Endothelial cell of umbilical vein (primary cell): ENCODE data around the gene POLR3B. TPM values are rescaled to one million over a fixed set of nuclear protein-coding genes. Genes with fewer than 3 reads are reported as not detected.

Experiments
- BruUV-seq: library from RNA; stranded (reverse); fragments of 400-500 nt; replicated peaks from 2 replicates; lab custom pipeline; 2021; lab: Mats Ljungman, UMichigan
- CTCF ChIA-PET: fragments of 300-600, 350-600 bp; sonication (Branson Sonifier 250); formaldehyde crosslinking; loops from one replicate; lab custom pipeline; 2021; ENCODE audit warnings: antibody characterized with exemption, inconsistent platforms; lab: Charles Lee
- POLR2A ChIA-PET: fragments of 300-600, 350-600 bp; sonication (Branson Sonifier 250); formaldehyde crosslinking; loops from one replicate; lab custom pipeline; 2021; ENCODE audit warnings: antibody characterized with exemption, inconsistent platforms; lab: Charles Lee
- DNase-seq: peaks from one replicate; pipeline ENCODE4 v3.0.0-alpha.2; 2011; ENCODE audit warnings: low read depth, low spot score
- FAIRE-seq: peaks from 2 replicates; lab custom pipeline; 2011; peaks lifted over from hg19 to GRCh38; lab: Jason Lieb, UNC
- H2AFZ ChIP-seq: 2 replicates; pipeline ENCODE4 v1.6.0; 2012; ENCODE audit warnings: low read depth, low read length, control low read depth, inconsistent platforms
- H3K27ac ChIP-seq: 2 replicates; pipeline ENCODE4 v1.5.1; 2011; ENCODE audit warnings: low read depth, mild to moderate bottlenecking, control low read depth, low read length, moderate library complexity; ENCODE audit not compliant: insufficient read depth
- H3K27me3 ChIP-seq, 2 experiments: 2 replicates each; pipeline versions ENCODE4 v1.6.0 to v1.6.1; 2011; ENCODE audit warnings: low read length in 2 of 2, mixed read lengths in 1 of 2; ENCODE audit not compliant: control insufficient read depth in 2 of 2, insufficient read depth in 2 of 2
- H3K36me3 ChIP-seq, 2 experiments: 2 replicates in 1 of 2; 3 replicates in 1 of 2; pipeline ENCODE4 v1.5.1; 2011; ENCODE audit warnings: low read length in 2 of 2, mild to moderate bottlenecking in 1 of 2, moderate library complexity in 1 of 2; ENCODE audit not compliant: control insufficient read depth in 2 of 2, insufficient read depth in 2 of 2; ENCODE audit errors: extremely low read depth in 1 of 2
- H3K4me1 ChIP-seq: 3 replicates; pipeline ENCODE4 v1.5.1; 2011; ENCODE audit warnings: mild to moderate bottlenecking, low read length; ENCODE audit not compliant: control insufficient read depth, insufficient read depth; ENCODE audit errors: extremely low read depth
- H3K4me2 ChIP-seq: 2 replicates; pipeline ENCODE4 v1.6.1; 2011; ENCODE audit warnings: low read length, control low read depth, mixed read lengths; ENCODE audit not compliant: insufficient read depth
- H3K4me3 ChIP-seq, 3 experiments: fragments of 200-600 bp in 1 of 3; sonication (generic), shearing (Covaris generic) in 1 of 3; replicated peaks in 1 of 3; 2 replicates each; pipeline ENCODE4 v1.5.1; 2011 to 2016; ENCODE audit warnings: control low read depth in 3 of 3, low read length in 3 of 3, mild to moderate bottlenecking in 2 of 3, inconsistent platforms in 1 of 3, low read depth in 1 of 3, moderate library complexity in 1 of 3; ENCODE audit not compliant: insufficient read depth in 1 of 3
- H3K79me2 ChIP-seq: 2 replicates; pipeline ENCODE4 v1.6.0; 2012; ENCODE audit warnings: low read length, inconsistent platforms; ENCODE audit not compliant: control insufficient read depth, insufficient read depth
- H3K9ac ChIP-seq: replicated peaks from 2 replicates; pipeline ENCODE3; 2011; ENCODE audit warnings: low read length, control low read depth; ENCODE audit not compliant: insufficient read depth; ENCODE audit errors: extremely low read depth
- H3K9me1 ChIP-seq: replicated peaks from 3 replicates; pipeline ENCODE4 v1.6.0; 2011; ENCODE audit warnings: mild to moderate bottlenecking, low read length; ENCODE audit not compliant: control insufficient read depth, insufficient read depth; ENCODE audit errors: extremely low read depth
- H3K9me3 ChIP-seq: replicated peaks from 2 replicates; pipeline ENCODE4 v1.5.1; 2012; ENCODE audit warnings: low read length, inconsistent platforms; ENCODE audit not compliant: control insufficient read depth, insufficient read depth
- H4K20me1 ChIP-seq: replicated peaks from 2 replicates; pipeline ENCODE3; 2011; ENCODE audit warnings: mild to moderate bottlenecking, low read length; ENCODE audit not compliant: control insufficient read depth, insufficient read depth; ENCODE audit errors: extremely low read depth
- EZH2 ChIP-seq: IDR thresholded peaks from 2 replicates; pipeline ENCODE4 v1.6.1; 2012; ENCODE audit warnings: borderline replicate concordance, low read depth, mild to moderate bottlenecking, moderate library complexity, low read length, inconsistent platforms; ENCODE audit not compliant: severe bottlenecking
- FOS ChIP-seq: IDR thresholded peaks from 2 replicates; pipeline ENCODE4 v1.6.1; 2011; ENCODE audit warnings: mild to moderate bottlenecking, low read length, moderate library complexity, borderline replicate concordance; ENCODE audit not compliant: insufficient read depth
- GATA2 ChIP-seq: IDR thresholded peaks from 2 replicates; pipeline ENCODE4 v1.7.0; 2011; ENCODE audit warnings: low read depth, mild to moderate bottlenecking, moderate library complexity, mixed read lengths, low read length; ENCODE audit not compliant: insufficient read length, insufficient read depth
- JUN ChIP-seq: IDR thresholded peaks from 2 replicates; pipeline ENCODE4 v1.6.1; 2011; ENCODE audit warnings: borderline replicate concordance, low read depth; ENCODE audit not compliant: insufficient read length, insufficient read depth
- MYC ChIP-seq: IDR thresholded peaks from one replicate; pipeline ENCODE4 v1.6.1; 2011; ENCODE audit warnings: mild to moderate bottlenecking, low read depth, low read length
- POLR2A ChIP-seq: IDR thresholded peaks from 2 replicates; pipeline ENCODE4 v1.6.1; 2012; ENCODE audit warnings: low read depth, mild to moderate bottlenecking, control low read depth, low read length
- POLR2AphosphoS5 ChIP-seq: IDR thresholded peaks from 2 replicates; pipeline ENCODE4 v1.6.1; 2012; ENCODE audit warnings: low read depth, mild to moderate bottlenecking, control low read depth, low read length, moderate library complexity; ENCODE audit not compliant: insufficient read depth
- dilution Hi-C: fragments of 300-500 bp; cut with MboI; formaldehyde crosslinking; loops from one replicate; pipeline ENCODE4 v1.15.0; 2019; ENCODE audit warnings: low sequenced_read_pairs; ENCODE audit not compliant: extremely low pct_ligation_motif_present
- intact Hi-C: fragments of 100-400 bp; cut with micrococcal nuclease; formaldehyde crosslinking; loops from one replicate; pipeline ENCODE4 v1.10.0; 2022
- polyA plus RNA-seq, 4 experiments: library from polyadenylated mRNA; depleted of rRNA in 3 of 4; stranded (reverse) in 3 of 4; unstranded in 1 of 4; fragments of >200 nt; gene quantifications; 2 replicates each; pipeline versions ENCODE4 v1.2.1 to v1.2.3, GENCODE V29; 2011 to 2012; ENCODE audit warnings: missing spikeins in 1 of 4
- total RNA-seq: library from RNA; stranded (reverse); gene quantifications from 2 replicates; pipeline ENCODE4 v1.2.3, GENCODE V29; 2021
- TF ChIP-seq, protein P1 (sequence below), 2 donors: IDR thresholded peaks; 1 replicate in 1 of 2; 2 replicates in 1 of 2; pipeline ENCODE4 v1.5.1; 2011; ENCODE audit warnings: low read length in 2 of 2, mild to moderate bottlenecking in 2 of 2, moderate library complexity in 2 of 2, control low read depth in 1 of 2, inconsistent platforms in 1 of 2, low read depth in 1 of 2; ENCODE audit not compliant: insufficient read depth in 1 of 2; ENCODE audit errors: extremely low read depth in 1 of 2
- TF ChIP-seq, protein P2 (sequence below): IDR thresholded peaks from 2 replicates; pipeline ENCODE4 v1.6.1; 2011; ENCODE audit not compliant: insufficient read depth, insufficient read length

Gene POLR3B
- total and polyA plus RNA-seq, 2 donors (not counting 3 experiments of a cell fraction or from before 2014, with no cell fraction given) = 6.0 to 12.3 TPM

DNA sequence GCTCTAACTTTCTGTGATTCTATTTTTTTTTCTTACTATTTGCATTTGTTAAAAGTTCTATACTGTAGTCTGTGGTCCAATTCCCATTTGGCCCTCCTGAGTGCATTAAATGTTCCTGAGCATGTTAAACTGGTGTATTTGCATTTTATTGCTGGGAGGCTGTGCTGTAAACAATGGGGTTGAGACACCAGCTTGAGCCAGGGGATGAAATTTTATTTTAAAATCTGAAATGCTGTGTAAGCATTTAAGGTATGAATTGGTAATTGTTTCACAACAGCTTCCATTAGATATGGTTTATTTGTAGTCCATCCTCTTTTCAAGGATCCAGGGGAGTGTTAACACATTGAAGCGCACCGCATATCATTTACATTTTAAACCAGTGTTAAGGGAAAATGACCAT lies 135.3 kb downstream of the POLR3B start:
- H3K36me3 ChIP-seq = no peaks in the 10 kb centered on the region
- H3K9ac ChIP-seq = no peak overlapping the region
- H3K9me1 ChIP-seq = no peaks in the 10 kb centered on the region
- H3K79me2 ChIP-seq = no peaks in the 10 kb centered on the region
- H4K20me1 ChIP-seq = no peaks in the 10 kb centered on the region
- H2AFZ ChIP-seq = no peak overlapping the region
- H3K4me3 ChIP-seq = no peak overlapping the region
- TF ChIP-seq MYC (no peak), POLR2A (no peak), POLR2AphosphoS5 (no peak), GATA2 (no peak)
- TF ChIP-seq, protein P1, sequence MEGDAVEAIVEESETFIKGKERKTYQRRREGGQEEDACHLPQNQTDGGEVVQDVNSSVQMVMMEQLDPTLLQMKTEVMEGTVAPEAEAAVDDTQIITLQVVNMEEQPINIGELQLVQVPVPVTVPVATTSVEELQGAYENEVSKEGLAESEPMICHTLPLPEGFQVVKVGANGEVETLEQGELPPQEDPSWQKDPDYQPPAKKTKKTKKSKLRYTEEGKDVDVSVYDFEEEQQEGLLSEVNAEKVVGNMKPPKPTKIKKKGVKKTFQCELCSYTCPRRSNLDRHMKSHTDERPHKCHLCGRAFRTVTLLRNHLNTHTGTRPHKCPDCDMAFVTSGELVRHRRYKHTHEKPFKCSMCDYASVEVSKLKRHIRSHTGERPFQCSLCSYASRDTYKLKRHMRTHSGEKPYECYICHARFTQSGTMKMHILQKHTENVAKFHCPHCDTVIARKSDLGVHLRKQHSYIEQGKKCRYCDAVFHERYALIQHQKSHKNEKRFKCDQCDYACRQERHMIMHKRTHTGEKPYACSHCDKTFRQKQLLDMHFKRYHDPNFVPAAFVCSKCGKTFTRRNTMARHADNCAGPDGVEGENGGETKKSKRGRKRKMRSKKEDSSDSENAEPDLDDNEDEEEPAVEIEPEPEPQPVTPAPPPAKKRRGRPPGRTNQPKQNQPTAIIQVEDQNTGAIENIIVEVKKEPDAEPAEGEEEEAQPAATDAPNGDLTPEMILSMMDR (IDR thresholded peaks at IDR 0.05; ENCODE audit: extremely low read depth in 1 of 2, insufficient read depth in 1 of 2, low read depth in 1 of 2, low read length in 2 of 2) = no peak
- TF ChIP-seq, protein P2, sequence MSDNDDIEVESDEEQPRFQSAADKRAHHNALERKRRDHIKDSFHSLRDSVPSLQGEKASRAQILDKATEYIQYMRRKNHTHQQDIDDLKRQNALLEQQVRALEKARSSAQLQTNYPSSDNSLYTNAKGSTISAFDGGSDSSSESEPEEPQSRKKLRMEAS = no peak
- DNase-seq = no peak
- ChIA-PET POLR2A (no interaction called here), CTCF (interaction anchor here (1.0 kb wide), 1 partner anchor 19 kb away, joined by 4 read pairs; no protein-coding TSS in a partner anchor)
- no peak overlapping the region for H3K4me2 ChIP-seq
- H3K4me1 ChIP-seq = no peaks in the 10 kb centered on the region
- dilution Hi-C loops = no loop called here
- H3K27ac ChIP-seq = no peak overlapping the region
- no peaks in the 10 kb centered on the region for H3K27me3 ChIP-seq
- FAIRE-seq = no peak
- no peaks in the 10 kb centered on the region for H3K9me3 ChIP-seq
- intact Hi-C loops = no loop called here
- BruUV-seq = no TSS peak

DNA sequence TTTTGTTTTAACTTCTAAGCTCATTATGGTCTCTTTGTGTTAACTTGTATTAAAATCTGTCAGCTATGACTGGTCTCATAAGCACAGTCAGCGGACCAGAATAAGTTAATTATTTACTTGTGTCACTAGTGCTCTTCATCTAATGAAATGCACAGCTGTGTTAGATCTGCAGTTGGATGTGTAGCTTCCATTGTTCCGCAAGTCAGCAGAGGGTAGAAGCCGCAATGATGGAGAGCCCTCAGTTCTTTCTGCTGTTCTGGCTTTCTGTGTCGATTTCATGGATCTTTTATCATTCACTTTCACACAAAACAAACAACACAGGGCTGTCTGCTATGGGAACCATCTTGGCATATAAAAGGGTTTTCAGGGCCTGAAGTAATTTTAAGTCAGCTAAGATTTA lies 136.0 kb downstream of the POLR3B start:
- TF ChIP-seq POLR2A (no peak), GATA2 (no peak), MYC (no peak), POLR2AphosphoS5 (no peak), EZH2 (no peak), FOS (no peak), JUN (no peak)
- TF ChIP-seq, protein P2 = no peak
- TF ChIP-seq, protein P1 (IDR thresholded peaks at IDR 0.05; ENCODE audit: extremely low read depth in 1 of 2, insufficient read depth in 1 of 2, low read depth in 1 of 2, low read length in 2 of 2) = no peak
- no peak overlapping the region for H3K4me2 ChIP-seq
- no peak overlapping the region for H3K9ac ChIP-seq
- dilution Hi-C loops = no loop called here
- H3K4me3 ChIP-seq = no peak overlapping the region
- no peak overlapping the region for H3K27ac ChIP-seq
- FAIRE-seq (no peak), DNase-seq (no peak)
- no peaks in the 10 kb centered on the region for H3K36me3 ChIP-seq
- no peak overlapping the region for H2AFZ ChIP-seq
- no TSS peak for BruUV-seq
- H3K4me1 ChIP-seq = no peaks in the 10 kb centered on the region
- POLR2A ChIA-PET = no interaction called here
- no peaks in the 10 kb centered on the region for H4K20me1 ChIP-seq
- H3K9me1 ChIP-seq = no peaks in the 10 kb centered on the region
- no peaks in the 10 kb centered on the region for H3K79me2 ChIP-seq
- H3K27me3 ChIP-seq = no peaks in the 10 kb centered on the region
- CTCF ChIA-PET = interaction anchor here (1.0 to 1.6 kb wide), 2 partner anchors 19 to 33 kb away, joined by 4 read pairs; no protein-coding TSS in a partner anchor
- no peaks in the 10 kb centered on the region for H3K9me3 ChIP-seq
- intact Hi-C loops = no loop called here
